Trophoblast cell (in vitro differentiated cells and primary cell): ENCODE measurements around the gene SEMA4C.

Source experiments
- DNase-seq, 2 donors: peaks; one replicate each; pipeline ENCODE4 v3.0.0-alpha.2; 2016
- H2AFZ ChIP-seq: 2 replicates; pipeline ENCODE4 v1.6.1; 2013; ENCODE audit warnings: low read length, moderate library complexity, mild to moderate bottlenecking; ENCODE audit not compliant: insufficient read depth, poor library complexity
- H2AK5ac ChIP-seq: 2 replicates; pipeline ENCODE4 v1.6.1; 2013; ENCODE audit warnings: mild to moderate bottlenecking, low read length
- H2BK120ac ChIP-seq: 2 replicates; pipeline ENCODE4 v1.6.1; 2013; ENCODE audit warnings: low read length, mild to moderate bottlenecking, moderate library complexity; ENCODE audit not compliant: insufficient read depth, poor library complexity
- H2BK12ac ChIP-seq: 2 replicates; pipeline ENCODE4 v1.6.1; 2013; ENCODE audit warnings: mild to moderate bottlenecking, low read length, moderate library complexity
- H2BK5ac ChIP-seq: 2 replicates; pipeline ENCODE4 v1.6.1; 2013; ENCODE audit warnings: low read length, low read depth, moderate library complexity, mild to moderate bottlenecking; ENCODE audit not compliant: poor library complexity
- H3K14ac ChIP-seq: 2 replicates; pipeline ENCODE4 v1.6.1; 2013; ENCODE audit warnings: mild to moderate bottlenecking, low read length
- H3K18ac ChIP-seq: 2 replicates; pipeline ENCODE4 v1.6.1; 2013; ENCODE audit warnings: mild to moderate bottlenecking, low read length
- H3K23ac ChIP-seq: 2 replicates; pipeline ENCODE4 v1.6.1; 2013; ENCODE audit warnings: low read length
- H3K27ac ChIP-seq: 2 replicates; pipeline ENCODE4 v1.5.1; 2013; ENCODE audit warnings: low read depth, mild to moderate bottlenecking, inconsistent platforms, low read length, moderate library complexity
- H3K27me3 ChIP-seq: 2 replicates; pipeline ENCODE4 v1.6.1; 2013; ENCODE audit warnings: inconsistent platforms, mild to moderate bottlenecking, low read length, moderate library complexity; ENCODE audit not compliant: insufficient read depth
- H3K36me3 ChIP-seq, 2 experiments: 1 replicate in 1 of 2; 2 replicates in 1 of 2; pipeline ENCODE4 v1.6.1; 2013; ENCODE audit warnings: low read length in 2 of 2, mild to moderate bottlenecking in 2 of 2, moderate library complexity in 1 of 2; ENCODE audit not compliant: insufficient read depth in 2 of 2, control insufficient read depth in 1 of 2
- H3K4ac ChIP-seq: 2 replicates; pipeline ENCODE4 v1.6.1; 2013; ENCODE audit warnings: low read depth, mild to moderate bottlenecking, low read length, moderate library complexity
- H3K4me1 ChIP-seq, 2 experiments: 1 replicate in 1 of 2; 2 replicates in 1 of 2; pipeline ENCODE4 v1.6.1; 2013; ENCODE audit warnings: low read length in 2 of 2, mild to moderate bottlenecking in 2 of 2, moderate library complexity in 1 of 2; ENCODE audit not compliant: insufficient read depth in 2 of 2, control insufficient read depth in 1 of 2
- H3K4me2 ChIP-seq: 2 replicates; pipeline ENCODE4 v1.6.1; 2013; ENCODE audit warnings: inconsistent platforms, mild to moderate bottlenecking, low read length, moderate library complexity
- H3K4me3 ChIP-seq: 2 replicates; pipeline ENCODE4 v1.5.1; 2013; ENCODE audit warnings: mild to moderate bottlenecking, low read depth, low read length, inconsistent platforms
- H3K79me1 ChIP-seq: one replicate; pipeline ENCODE4 v1.6.1; 2013; ENCODE audit warnings: low read length
- H3K79me2 ChIP-seq: 2 replicates; pipeline ENCODE4 v1.6.1; 2013; ENCODE audit warnings: low read length, mild to moderate bottlenecking; ENCODE audit not compliant: control insufficient read depth, insufficient read depth, poor library complexity
- H3K9ac ChIP-seq: 2 replicates; pipeline ENCODE4 v1.6.1; 2013; ENCODE audit warnings: mild to moderate bottlenecking, low read length
- H3K9me3 ChIP-seq: 2 replicates; pipeline ENCODE4 v1.6.1; 2013; ENCODE audit warnings: low read depth, mild to moderate bottlenecking, control low read depth, inconsistent platforms, low read length; ENCODE audit not compliant: insufficient read depth
- H4K12ac ChIP-seq: 2 replicates; pipeline ENCODE4 v1.6.1; 2013; ENCODE audit warnings: low read depth, mild to moderate bottlenecking, low read length, moderate library complexity
- H4K8ac ChIP-seq: 2 replicates; pipeline ENCODE4 v1.6.1; 2013; ENCODE audit warnings: low read depth, mild to moderate bottlenecking, low read length, moderate library complexity
- H4K91ac ChIP-seq: one replicate; pipeline ENCODE4 v1.6.1; 2013; ENCODE audit warnings: low read depth, mild to moderate bottlenecking, low read length, moderate library complexity
- WGBS: extraction: QIAGEN DNeasy Blood & Tissue Kit; methylation state at CpG from one replicate; pipeline ENCODE4 v1.1.7; 2013; ENCODE audit warnings: missing lambda C conversion rate; ENCODE audit not compliant: insufficient read length, insufficient coverage; ENCODE audit errors: extremely low coverage; 5-methylcytosine and 5-hydroxymethylcytosine counted together

The SEMA4C gene

DNA sequence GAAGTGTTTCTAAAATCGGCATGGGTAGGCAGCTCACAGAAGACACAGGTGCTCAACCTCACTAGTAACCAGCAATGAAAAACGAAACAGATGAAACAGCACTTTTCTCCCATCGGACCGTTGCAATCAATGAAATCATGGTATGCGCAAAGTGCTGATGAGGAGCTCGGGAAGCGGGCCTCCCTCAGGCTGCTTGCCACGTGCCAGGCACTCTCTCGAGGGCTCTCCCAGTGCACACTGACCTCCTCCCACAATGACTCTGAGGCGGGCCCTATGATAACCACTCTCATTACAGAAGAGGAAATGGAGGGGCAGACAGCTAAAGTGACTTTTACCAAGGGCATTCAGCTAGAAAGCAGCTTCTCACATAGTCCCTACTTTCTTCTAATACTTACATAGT, 22.3 kb downstream of the SEMA4C start:
- Histone ChIP-seq H3K27ac (no peak overlapping the region), H3K23ac (no peak overlapping the region), H2BK120ac (no peak overlapping the region), H3K36me3 (peaks cover 10 to 12% of the 10 kb centered on the region in 2 experiments), H2AFZ (no peak overlapping the region), H3K9ac (no peak overlapping the region), H3K79me1 (no peaks in the 10 kb centered on the region), H3K14ac (no peak overlapping the region), H3K4ac (no peak overlapping the region), H4K12ac (no peak overlapping the region), H3K79me2 (no peaks in the 10 kb centered on the region), H4K91ac (no peak overlapping the region), H3K4me3 (no peak overlapping the region), H3K9me3 (no peaks in the 10 kb centered on the region), H3K27me3 (no peaks in the 10 kb centered on the region), H4K8ac (no peak overlapping the region), H2BK5ac (no peak overlapping the region), H3K4me1 (peaks cover 4 to 7% of the 10 kb centered on the region in 2 experiments), H2BK12ac (no peak overlapping the region), H3K18ac (no peak overlapping the region), H2AK5ac (no peak overlapping the region), H3K4me2 (no peak overlapping the region)
- no CpG with 5 or more reads among the region's 10 CpGs for WGBS
- DNase-seq, result no peak

DNA sequence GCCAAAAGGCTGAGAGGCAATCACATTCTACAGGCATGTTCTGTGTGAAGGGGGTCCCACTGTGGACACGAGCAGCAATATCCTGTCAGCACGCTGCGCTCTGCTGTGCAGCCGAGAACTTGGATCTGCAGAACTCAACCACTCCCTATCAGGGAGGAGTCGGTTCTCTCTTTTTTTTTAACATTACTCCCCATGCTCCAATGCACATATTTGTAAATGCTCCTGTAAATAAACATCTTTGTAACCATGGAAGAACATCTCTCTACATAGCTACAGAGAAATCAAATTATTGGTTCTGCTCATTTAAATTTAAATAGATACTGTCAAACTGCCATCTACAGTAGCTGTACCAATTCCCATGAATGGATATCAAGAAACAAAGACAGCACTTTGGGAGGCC, 23.1 kb downstream of the SEMA4C start:
- Histone ChIP-seq H3K9me3 (no peaks in the 10 kb centered on the region), H2AFZ (no peak overlapping the region), H3K27me3 (no peaks in the 10 kb centered on the region), H3K4me2 (no peak overlapping the region), H2BK5ac (no peak overlapping the region), H3K36me3 (peaks cover 10 to 11% of the 10 kb centered on the region in 2 experiments), H3K4me3 (no peak overlapping the region), H3K27ac (no peak overlapping the region), H3K23ac (no peak overlapping the region), H3K18ac (no peak overlapping the region), H4K8ac (no peak overlapping the region), H3K4me1 (peaks cover 4 to 9% of the 10 kb centered on the region in 2 experiments), H4K91ac (no peak overlapping the region), H2AK5ac (no peak overlapping the region), H3K4ac (no peak overlapping the region), H3K79me1 (no peaks in the 10 kb centered on the region), H2BK12ac (no peak overlapping the region), H3K14ac (no peak overlapping the region), H3K79me2 (no peaks in the 10 kb centered on the region), H2BK120ac (no peak overlapping the region), H3K9ac (no peak overlapping the region), H4K12ac (no peak overlapping the region)
- no peak for DNase-seq
- WGBS, result no CpG with 5 or more reads among the region's 5 CpGs

DNA sequence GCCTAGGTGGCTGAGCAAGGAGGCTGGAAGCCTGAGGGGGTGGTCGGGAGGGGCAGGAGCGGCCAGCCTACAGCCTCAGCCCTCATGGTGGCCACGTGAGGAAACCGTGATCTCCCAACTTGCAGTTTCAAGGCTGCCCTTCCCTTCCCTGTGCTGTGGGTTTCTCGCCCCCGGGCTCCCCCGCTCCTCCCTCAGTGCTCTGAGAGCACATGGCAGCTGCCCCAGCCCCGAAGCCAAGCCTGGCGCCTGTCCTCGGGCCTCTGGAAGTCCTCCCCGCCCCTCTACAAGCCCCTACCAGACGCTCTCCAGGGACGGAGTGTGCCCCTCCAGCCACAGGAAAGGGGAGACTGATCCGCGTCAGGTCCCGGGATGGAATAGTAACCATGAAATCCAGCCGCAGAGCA, 25.5 kb downstream of the SEMA4C start:
- no peak overlapping the region for H4K12ac ChIP-seq
- no peak overlapping the region for H3K4ac ChIP-seq
- H4K8ac ChIP-seq, result no peak overlapping the region
- no peak overlapping the region for H2AFZ ChIP-seq
- no peaks in the 10 kb centered on the region for H3K79me2 ChIP-seq
- H3K14ac ChIP-seq, result no peak overlapping the region
- no peak overlapping the region for H3K9ac ChIP-seq
- peaks cover 2 to 12% of the 10 kb centered on the region in 2 experiments for H3K36me3 ChIP-seq
- DNase-seq, result no peak
- WGBS, result no CpG with 5 or more reads among the region's 17 CpGs
- H3K18ac ChIP-seq, result no peak overlapping the region
- H3K4me1 ChIP-seq, result peaks cover 4 to 9% of the 10 kb centered on the region in 2 experiments
- no peak overlapping the region for H3K27ac ChIP-seq
- H3K9me3 ChIP-seq, result no peaks in the 10 kb centered on the region
- no peak overlapping the region for H3K4me2 ChIP-seq
- no peak overlapping the region for H2BK120ac ChIP-seq
- no peaks in the 10 kb centered on the region for H3K27me3 ChIP-seq
- no peak overlapping the region for H2BK12ac ChIP-seq
- H4K91ac ChIP-seq, result no peak overlapping the region
- H3K79me1 ChIP-seq, result no peaks in the 10 kb centered on the region
- no peak overlapping the region for H3K4me3 ChIP-seq
- no peak overlapping the region for H2BK5ac ChIP-seq
- H3K23ac ChIP-seq, result no peak overlapping the region
- H2AK5ac ChIP-seq, result no peak overlapping the region

DNA sequence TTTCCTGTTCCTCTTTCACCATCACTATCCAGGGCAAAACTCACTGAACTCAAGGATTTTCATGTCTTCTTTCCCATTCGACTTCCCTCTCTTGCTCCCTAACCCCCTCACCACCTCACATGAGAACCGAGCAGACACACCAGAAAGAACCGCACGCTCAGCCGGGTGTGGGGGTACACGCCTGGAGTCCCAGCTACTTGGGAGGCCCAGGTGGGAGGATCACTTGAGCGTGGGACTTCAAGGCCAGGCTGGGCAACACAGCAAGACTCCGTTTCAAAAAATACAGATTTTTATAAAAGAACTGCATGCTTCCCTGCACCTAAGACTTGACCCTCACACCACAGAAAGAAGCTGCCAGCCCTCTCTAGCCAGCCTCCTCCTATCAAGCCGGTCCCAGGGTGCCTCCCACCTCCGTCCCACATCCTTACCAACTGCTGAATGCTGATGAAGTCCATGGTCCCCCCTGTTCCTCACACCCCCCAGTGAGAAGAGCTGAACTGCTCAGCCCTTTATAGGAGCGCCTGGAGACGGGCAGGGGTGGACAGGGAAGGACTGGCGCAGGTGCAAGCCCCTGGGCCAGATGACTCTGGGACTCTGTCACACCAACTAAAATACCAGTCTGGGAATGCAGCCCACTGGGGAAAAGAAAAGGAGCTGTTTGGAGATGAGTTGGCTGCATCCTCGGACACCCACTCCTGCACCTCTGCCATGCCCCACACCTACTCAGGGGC, 26.2 kb downstream of the SEMA4C start, which contains the start of gene ANKRD23:
Gene ANKRD23 (minus strand): TSS at position 484 of the 731 bp plus-strand sequence. CDS start 29 bp downstream, at position 455.
- no peak within 1 kb of the TSS for H3K14ac ChIP-seq
- no peak within 1 kb of the TSS for H3K4ac ChIP-seq
- H2BK5ac ChIP-seq, result no peak within 1 kb of the TSS
- DNase-seq, result no peak
- H4K8ac ChIP-seq, result no peak within 1 kb of the TSS
- H4K12ac ChIP-seq, result no peak within 1 kb of the TSS
- no peak within 1 kb of the TSS for H2AK5ac ChIP-seq
- no peaks in the 10 kb centered on the region for H3K9me3 ChIP-seq
- no peak within 1 kb of the TSS for H3K9ac ChIP-seq
- H3K4me1 ChIP-seq, result peaks cover 4 to 9% of the 10 kb centered on the region in 2 experiments
- H3K79me1 ChIP-seq, result no peaks in the 10 kb centered on the region
- H3K36me3 ChIP-seq, result peaks cover 2 to 15% of the 10 kb centered on the region in 2 experiments
- H3K18ac ChIP-seq, result no peak within 1 kb of the TSS
- H2BK120ac ChIP-seq, result no peak within 1 kb of the TSS
- no peak within 1 kb of the TSS for H4K91ac ChIP-seq
- no peak within 1 kb of the TSS for H3K4me2 ChIP-seq
- no peak within 1 kb of the TSS for H3K4me3 ChIP-seq
- no CpG with 5 or more reads among the region's 14 CpGs for WGBS
- H3K79me2 ChIP-seq, result no peaks in the 10 kb centered on the region
- H3K27ac ChIP-seq, result no peak within 1 kb of the TSS
- no peak within 1 kb of the TSS for H2BK12ac ChIP-seq
- H3K27me3 ChIP-seq, result no peaks in the 10 kb centered on the region
- no peak within 1 kb of the TSS for H2AFZ ChIP-seq
- H3K23ac ChIP-seq, result no peak within 1 kb of the TSS
